IPS DF 6.9 (cell line): ENCODE data around the gene TMEM212.

Source experiments
- DNase-seq: peaks from one replicate; pipeline ENCODE4 v3.0.0-alpha.2; 2013; ENCODE audit warnings: low read depth, low spot score
- H3K27ac ChIP-seq: one replicate; pipeline ENCODE4 v1.5.1; 2013; ENCODE audit warnings: low read length, control low read depth
- H3K27me3 ChIP-seq: 2 replicates; pipeline ENCODE4 v1.6.1; 2013; ENCODE audit warnings: mild to moderate bottlenecking, low read length; ENCODE audit not compliant: control insufficient read depth, insufficient read depth
- H3K36me3 ChIP-seq: 2 replicates; pipeline ENCODE4 v1.6.1; 2013; ENCODE audit warnings: low read length; ENCODE audit not compliant: control insufficient read depth, insufficient read depth
- H3K4me1 ChIP-seq: 2 replicates; pipeline ENCODE4 v1.6.1; 2013; ENCODE audit warnings: low read length; ENCODE audit not compliant: control insufficient read depth, insufficient read depth
- H3K4me3 ChIP-seq: 2 replicates; pipeline ENCODE4 v1.5.1; 2013; ENCODE audit warnings: mild to moderate bottlenecking, low read length
- H3K9me3 ChIP-seq: 2 replicates; pipeline ENCODE4 v1.6.1; 2013; ENCODE audit warnings: low read length, inconsistent platforms; ENCODE audit not compliant: control insufficient read depth, insufficient read depth
- WGBS: extraction: QIAGEN DNeasy Blood & Tissue Kit; methylation state at CpG from one replicate; pipeline ENCODE4 v1.1.7; 2013; ENCODE audit warnings: mixed read lengths, missing lambda C conversion rate; ENCODE audit not compliant: insufficient read length, insufficient coverage; 5-methylcytosine and 5-hydroxymethylcytosine counted together

The TMEM212 gene

DNA sequence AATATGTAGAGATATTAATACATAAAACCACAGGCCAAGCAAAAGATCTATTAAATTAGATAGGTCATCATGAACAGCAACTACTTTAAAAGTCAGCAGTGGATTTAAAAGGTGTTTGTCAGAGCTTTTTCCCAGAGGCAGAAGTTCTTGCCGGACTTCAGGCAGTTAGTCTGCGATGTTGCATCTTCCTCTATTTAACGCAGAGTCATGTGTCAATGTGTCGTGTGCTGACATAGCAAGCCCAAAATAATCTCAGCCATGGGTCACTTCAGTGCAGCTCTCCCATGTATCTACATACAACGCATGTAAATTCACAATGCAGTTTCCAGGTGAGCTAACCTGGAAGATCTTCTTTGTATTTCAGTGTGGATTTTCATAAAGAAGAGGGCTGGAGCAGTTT is 8.0 kb upstream of the TMEM212 start:
- H3K4me1 ChIP-seq: no peaks in the 10 kb centered on the region; the same call in 1 of the 2 replicates
- no peak for DNase-seq
- no peak overlapping the region for H3K4me3 ChIP-seq
- whole genome bisulfite sequencing: no CpG with 5 or more reads among the region's 5 CpGs
- no peak overlapping the region for H3K27ac ChIP-seq
- H3K36me3 ChIP-seq: no peaks in the 10 kb centered on the region
- no peaks in the 10 kb centered on the region for H3K27me3 ChIP-seq
- no peaks in the 10 kb centered on the region for H3K9me3 ChIP-seq

DNA sequence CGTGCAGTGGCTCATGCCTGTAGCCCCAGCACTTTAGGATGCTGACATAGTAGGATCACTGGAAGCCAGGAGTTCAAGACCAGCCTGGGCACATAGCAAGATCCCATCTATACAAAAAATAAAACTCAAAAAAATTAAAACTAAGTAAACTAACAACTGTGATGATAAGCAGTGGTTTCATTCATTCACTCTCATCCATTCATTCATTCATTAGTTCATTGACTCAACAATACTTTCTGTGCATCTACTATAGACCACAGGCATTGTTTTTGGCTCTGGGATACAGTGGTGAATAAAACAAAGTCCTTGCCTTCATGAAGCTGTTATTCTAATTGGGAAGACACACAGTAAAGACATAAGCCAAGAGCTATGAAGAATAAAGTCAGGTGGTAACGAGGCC is 7.5 kb upstream of the TMEM212 start:
- Histone ChIP-seq H3K27me3 (no peaks in the 10 kb centered on the region), H3K9me3 (no peaks in the 10 kb centered on the region), H3K27ac (no peak overlapping the region), H3K4me3 (no peak overlapping the region), H3K36me3 (no peaks in the 10 kb centered on the region), H3K4me1 (no peaks in the 10 kb centered on the region; the same call in 1 of the 2 replicates)
- DNase-seq: no peak
- no CpG with 5 or more reads among the region's 2 CpGs for WGBS

DNA sequence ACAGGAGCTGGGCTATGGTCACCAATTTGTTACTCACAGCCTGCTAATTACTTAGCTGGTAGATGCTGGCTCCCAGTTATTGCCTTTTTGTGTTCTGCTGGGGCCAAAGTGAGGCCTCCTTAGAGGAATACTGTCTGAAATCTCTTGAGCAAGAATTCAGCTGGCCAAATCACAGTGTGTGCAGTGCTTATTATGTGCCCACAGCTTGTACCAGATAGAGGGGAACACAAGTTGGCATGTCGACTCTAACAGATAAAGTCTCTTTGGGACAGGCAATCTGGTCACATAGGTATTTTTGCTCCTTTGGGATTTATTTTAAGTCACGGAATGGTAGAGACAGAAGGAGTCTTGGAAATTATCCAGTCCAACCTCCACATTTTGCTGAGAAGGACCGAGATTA is 6.3 kb upstream of the TMEM212 start:
- no CpG with 5 or more reads among the region's 3 CpGs for WGBS
- Histone ChIP-seq H3K36me3 (no peaks in the 10 kb centered on the region), H3K27me3 (no peaks in the 10 kb centered on the region), H3K9me3 (no peaks in the 10 kb centered on the region), H3K4me1 (no peaks in the 10 kb centered on the region; the same call in 1 of the 2 replicates), H3K27ac (no peak overlapping the region), H3K4me3 (no peak overlapping the region)
- DNase-seq: no peak

DNA sequence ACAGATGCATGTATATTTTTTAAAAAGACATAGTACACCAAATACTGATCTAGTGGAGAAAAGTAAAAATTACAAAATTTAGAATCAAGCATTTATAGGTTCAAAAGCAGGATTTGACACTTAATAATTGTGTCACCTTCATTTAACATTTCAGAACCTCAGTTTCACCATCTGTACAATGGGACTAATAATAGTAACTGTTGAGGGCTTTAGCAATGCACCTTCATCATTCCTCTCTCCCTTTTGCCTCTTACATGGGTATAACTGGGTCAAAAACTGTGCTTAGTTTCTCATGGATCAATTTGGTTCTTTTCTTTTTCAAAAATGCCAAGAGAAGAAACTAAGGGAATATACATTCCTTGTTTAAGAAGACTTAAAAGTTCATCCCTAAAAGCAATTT is 5.5 kb upstream of the TMEM212 start:
- no peaks in the 10 kb centered on the region for H3K27me3 ChIP-seq
- no peaks in the 10 kb centered on the region for H3K9me3 ChIP-seq
- no peak for DNase-seq
- H3K4me1 ChIP-seq: no peaks in the 10 kb centered on the region; the same call in 1 of the 2 replicates
- H3K27ac ChIP-seq: no peak overlapping the region
- no peaks in the 10 kb centered on the region for H3K36me3 ChIP-seq
- H3K4me3 ChIP-seq: no peak overlapping the region

DNA sequence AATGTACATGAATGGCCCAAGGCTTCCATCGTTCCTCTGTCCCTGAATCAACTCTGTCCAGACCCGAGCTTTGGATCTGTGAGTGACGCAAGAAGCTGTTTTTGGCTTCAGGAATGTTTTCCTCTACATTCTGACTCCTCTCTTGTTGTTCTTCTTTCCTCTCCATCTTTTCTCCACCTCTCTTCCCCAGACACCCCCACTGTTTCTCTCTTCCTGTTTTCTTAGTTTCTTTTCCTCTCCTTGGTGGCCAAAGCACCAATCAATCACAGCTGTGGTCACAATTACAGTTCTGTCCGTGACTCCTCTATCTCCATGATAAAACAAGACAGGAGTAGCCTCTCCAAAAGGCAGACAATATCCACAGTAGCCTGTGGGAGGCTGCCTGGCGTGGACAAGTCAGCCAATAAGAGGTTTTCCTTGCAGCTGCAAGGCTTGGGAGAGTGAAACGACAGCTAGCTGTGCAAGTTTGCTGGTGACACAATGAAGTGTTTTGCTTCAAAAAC is 4.9 kb upstream of the TMEM212 start:
- H3K4me3 ChIP-seq: no peak overlapping the region
- H3K4me1 ChIP-seq: no peaks in the 10 kb centered on the region; the same call in 1 of the 2 replicates
- no peaks in the 10 kb centered on the region for H3K27me3 ChIP-seq
- H3K9me3 ChIP-seq: no peaks in the 10 kb centered on the region
- DNase-seq: no peak
- no peak overlapping the region for H3K27ac ChIP-seq
- H3K36me3 ChIP-seq: no peaks in the 10 kb centered on the region
- no CpG with 5 or more reads among the region's 6 CpGs for WGBS

DNA sequence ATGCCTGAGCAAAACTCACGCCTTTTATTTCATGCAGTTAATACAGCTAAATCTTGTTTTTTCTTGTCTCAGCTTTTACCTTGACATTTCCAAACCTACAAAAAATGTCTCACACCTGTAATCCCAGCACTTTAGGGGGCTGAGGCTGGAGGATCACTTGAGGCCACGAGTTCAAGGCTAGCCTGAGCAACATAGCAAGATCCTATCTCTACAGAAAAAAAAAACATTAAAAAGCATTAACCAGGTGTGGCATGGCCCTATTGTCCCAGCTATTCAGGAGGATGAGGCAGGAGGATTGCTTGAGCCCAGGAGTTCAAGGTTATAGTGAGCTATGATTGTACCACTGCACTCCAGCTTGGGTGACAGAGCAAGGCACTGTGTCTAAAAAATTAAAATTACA is 3.9 kb upstream of the TMEM212 start:
- no CpG with 5 or more reads among the region's 2 CpGs for WGBS
- Histone ChIP-seq H3K4me1 (no peaks in the 10 kb centered on the region; the same call in 1 of the 2 replicates), H3K36me3 (no peaks in the 10 kb centered on the region), H3K4me3 (no peak overlapping the region), H3K27ac (no peak overlapping the region), H3K9me3 (no peaks in the 10 kb centered on the region), H3K27me3 (no peaks in the 10 kb centered on the region)
- DNase-seq: no peak

DNA sequence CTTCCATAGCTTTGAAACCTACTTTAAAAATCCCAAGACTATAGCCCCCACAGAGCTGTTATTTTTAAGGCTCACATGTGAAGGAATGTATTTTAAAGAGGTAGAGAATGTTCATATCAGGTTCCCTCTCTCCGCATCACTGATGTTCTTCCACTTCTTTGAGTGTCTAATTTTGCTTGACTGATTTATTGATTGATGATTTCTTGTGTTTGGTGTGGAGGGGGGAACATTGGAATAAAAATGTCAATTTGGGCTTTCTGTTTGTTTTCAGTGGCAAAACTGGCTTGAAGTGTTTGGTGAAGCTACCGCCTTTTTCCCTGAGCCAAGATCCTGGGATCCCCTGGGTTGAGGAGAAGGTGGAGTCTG is 2.7 kb upstream of the TMEM212 start:
- H3K4me1 ChIP-seq: no peaks in the 10 kb centered on the region; the same call in 1 of the 2 replicates
- DNase-seq: no peak
- no CpG with 5 or more reads among the region's 2 CpGs for WGBS
- H3K27ac ChIP-seq: no peak overlapping the region
- H3K9me3 ChIP-seq: no peaks in the 10 kb centered on the region
- H3K36me3 ChIP-seq: no peaks in the 10 kb centered on the region
- no peaks in the 10 kb centered on the region for H3K27me3 ChIP-seq
- H3K4me3 ChIP-seq: no peak overlapping the region

DNA sequence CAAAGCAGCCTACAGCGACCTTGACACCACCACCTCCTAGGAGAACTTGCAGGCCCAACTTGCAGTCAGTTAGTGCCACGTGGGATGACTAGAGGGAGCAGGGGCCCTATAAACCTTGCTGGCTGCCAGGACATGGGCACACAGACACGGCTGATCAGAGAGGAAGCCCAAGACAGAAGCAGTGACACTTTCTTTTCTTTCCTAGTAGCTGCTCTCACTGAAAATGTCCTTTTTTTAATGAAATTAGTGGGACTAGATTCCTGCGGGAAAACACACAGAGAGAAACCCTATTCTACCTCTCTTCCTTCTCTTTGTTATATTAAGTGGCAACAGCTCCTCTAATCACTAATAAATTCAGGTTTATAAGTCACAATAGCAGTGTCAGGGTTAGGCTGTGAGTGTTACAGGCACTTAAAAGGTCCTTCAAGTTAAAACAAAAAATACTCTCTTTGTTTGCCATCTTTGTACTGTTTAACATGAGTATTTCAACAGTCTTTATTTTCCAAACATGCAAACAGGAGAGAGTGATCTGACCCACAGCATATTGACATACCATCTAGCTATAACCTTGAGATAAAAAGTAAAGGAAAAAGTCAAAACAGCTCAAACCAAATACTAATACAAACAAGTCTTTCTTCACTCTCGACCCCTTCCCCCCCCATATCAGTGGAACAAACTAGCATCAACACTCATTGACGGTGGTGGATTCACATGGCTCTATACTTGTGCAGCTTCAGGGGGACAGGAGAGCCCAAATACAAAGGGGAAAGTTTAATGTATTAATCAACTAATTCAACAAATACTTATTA is 2.1 kb upstream of the TMEM212 start:
- H3K36me3 ChIP-seq: no peaks in the 10 kb centered on the region
- no CpG with 5 or more reads among the region's 6 CpGs for WGBS
- no peaks in the 10 kb centered on the region; the same call in 1 of the 2 replicates for H3K4me1 ChIP-seq
- no peaks in the 10 kb centered on the region for H3K27me3 ChIP-seq
- H3K9me3 ChIP-seq: no peaks in the 10 kb centered on the region
- no peak overlapping the region for H3K4me3 ChIP-seq
- H3K27ac ChIP-seq: no peak overlapping the region
- DNase-seq: no peak

DNA sequence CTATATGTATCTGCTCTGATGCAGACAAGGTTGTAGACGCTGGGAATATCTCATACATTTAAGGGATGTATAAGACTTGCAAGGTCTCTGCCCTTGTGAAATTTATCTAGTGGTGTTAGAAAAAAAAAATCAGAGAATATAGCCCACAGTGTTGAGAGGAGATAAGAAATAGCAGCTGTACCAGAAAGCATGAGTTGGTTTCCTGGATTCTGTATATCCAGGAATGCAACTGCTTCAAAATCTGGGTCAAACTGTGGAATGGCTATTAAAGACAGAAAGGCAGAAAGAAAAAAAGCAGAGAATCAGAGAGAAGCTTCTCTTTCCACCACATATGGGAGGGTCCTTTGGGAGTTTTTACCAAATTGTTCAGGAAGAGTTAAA is 1.5 kb upstream of the TMEM212 start:
- no peak overlapping the region for H3K27ac ChIP-seq
- H3K4me1 ChIP-seq: no peaks in the 10 kb centered on the region; the same call in 1 of the 2 replicates
- H3K9me3 ChIP-seq: no peaks in the 10 kb centered on the region
- no peak for DNase-seq
- H3K4me3 ChIP-seq: no peak overlapping the region
- WGBS: no CpG with 5 or more reads among the region's 1 CpG
- no peaks in the 10 kb centered on the region for H3K36me3 ChIP-seq
- no peaks in the 10 kb centered on the region for H3K27me3 ChIP-seq

DNA sequence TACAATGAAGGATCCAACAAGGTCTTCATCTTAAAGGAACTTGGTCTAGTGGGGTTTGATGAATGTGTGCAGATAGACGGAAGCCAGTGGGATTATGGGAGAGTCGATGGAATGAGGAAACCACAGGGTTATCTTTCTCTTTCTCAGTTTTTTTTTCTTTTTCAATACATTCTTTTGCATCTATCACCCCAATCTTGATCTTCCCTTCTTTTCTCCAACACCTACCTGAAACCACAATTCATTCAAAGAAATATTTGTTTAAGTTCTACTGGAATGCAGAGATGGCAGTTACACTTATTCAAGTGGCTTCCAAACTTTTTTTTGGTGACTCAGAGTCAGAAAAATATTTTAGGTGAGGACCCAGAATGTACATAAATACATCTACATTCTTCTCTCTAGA is 1.7 kb downstream of the TMEM212 start:
- no peak overlapping the region for H3K4me3 ChIP-seq
- WGBS: no CpG with 5 or more reads among the region's 2 CpGs
- no peaks in the 10 kb centered on the region for H3K4me1 ChIP-seq
- H3K27ac ChIP-seq: no peak overlapping the region
- H3K9me3 ChIP-seq: no peaks in the 10 kb centered on the region
- no peaks in the 10 kb centered on the region for H3K27me3 ChIP-seq
- H3K36me3 ChIP-seq: no peaks in the 10 kb centered on the region
- no peak for DNase-seq
